K562 (cell line): ENCODE measurements around the gene KIF12. TPM values are rescaled to one million over a fixed set of nuclear protein-coding genes. Genes with fewer than 3 reads are reported as not detected.

ENCODE experiments used
- HIVEP1 ChIP-seq: fragments of 250-450 bp; sonication (Bioruptor Pico); IDR thresholded peaks from 2 replicates; pipeline ENCODE4 v1.4.0; 2020; ENCODE audit warnings: mild to moderate bottlenecking
- KAT2B ChIP-seq: IDR thresholded peaks from one replicate; pipeline ENCODE4 v1.6.1; 2012; ENCODE audit warnings: low read depth, mild to moderate bottlenecking, control low read depth, inconsistent platforms, low read length, moderate library complexity
- KHSRP ChIP-seq: fragments of 450-650 bp; IDR thresholded peaks from 2 replicates; pipeline ENCODE4 v1.6.1; 2017
- NFE2L1 ChIP-seq: fragments of 450-650 bp; IDR thresholded peaks from 2 replicates; pipeline ENCODE4 v1.6.1; 2016; ENCODE audit warnings: missing genetic modification characterization, low read depth, mild to moderate bottlenecking, missing compliant biosample characterization, moderate library complexity, borderline replicate concordance
- TAF7 ChIP-seq: fragments of 450-650 bp; IDR thresholded peaks from 2 replicates; pipeline ENCODE4 v1.6.1; 2016; ENCODE audit warnings: missing genetic modification characterization, missing compliant biosample characterization
- TEAD4 ChIP-seq, 2 experiments: sonication (generic) in 1 of 2; formaldehyde crosslinking in 1 of 2; IDR thresholded peaks; 2 replicates each; pipeline versions ENCODE4 v1.6.1 to v1.8.0; 2012 to 2022; ENCODE audit warnings: borderline replicate concordance in 1 of 2, inconsistent platforms in 1 of 2, low read length in 1 of 2, mild to moderate bottlenecking in 1 of 2, missing genetic modification reagents in 1 of 2
- XRCC4 ChIP-seq: IDR thresholded peaks from one replicate; pipeline ENCODE4 v1.6.1; 2011; ENCODE audit not compliant: insufficient read depth, insufficient read length; ENCODE audit errors: extremely low read depth
- polyA plus RNA-seq, 8 experiments: library from polyadenylated mRNA; depleted of rRNA in 4 of 8; stranded (reverse) in 5 of 8; unstranded in 3 of 8; fragments of >200 nt; fragmentation: Nextera tagmentation in 2 of 8; fragmentation: Illumina TruSeq in 1 of 8; extraction: Ambion mirVana in 2 of 8; extraction: Trizol in 1 of 8; gene quantifications; 2 replicates each; pipeline versions ENCODE4 v1.2.1 to v1.2.3, GENCODE V29; 2011 to 2014; ENCODE audit warnings: inconsistent platforms in 1 of 8, missing spikeins in 1 of 8
- total RNA-seq, 7 experiments: library from RNA; depleted of rRNA in 6 of 7; stranded (reverse); fragments of >200 nt in 6 of 7; fragmentation: Illumina TruSeq in 2 of 7; extraction: Trizol in 2 of 7; gene quantifications; 2 replicates each; pipeline versions ENCODE4 v1.2.1 to v1.2.3, GENCODE V29; 2011 to 2021; ENCODE audit warnings: low replicate concordance in 1 of 7
- TF ChIP-seq, protein P1 (sequence below): sonication (generic); formaldehyde crosslinking; IDR thresholded peaks from 2 replicates; pipeline ENCODE4 v1.8.0; 2022; ENCODE audit warnings: mild to moderate bottlenecking, low read depth, missing genetic modification reagents
- TF ChIP-seq, protein P2 (sequence below): fragments of 450-650 bp; IDR thresholded peaks from 2 replicates; pipeline ENCODE4 v1.6.1; 2017; ENCODE audit warnings: antibody characterized with exemption, mild to moderate bottlenecking

KIF12 gene
- total and polyA plus RNA-seq, 9 of the 15 experiments (the other 6 are each of a cell fraction or from before 2014, with no cell fraction given), result not detected

DNA sequence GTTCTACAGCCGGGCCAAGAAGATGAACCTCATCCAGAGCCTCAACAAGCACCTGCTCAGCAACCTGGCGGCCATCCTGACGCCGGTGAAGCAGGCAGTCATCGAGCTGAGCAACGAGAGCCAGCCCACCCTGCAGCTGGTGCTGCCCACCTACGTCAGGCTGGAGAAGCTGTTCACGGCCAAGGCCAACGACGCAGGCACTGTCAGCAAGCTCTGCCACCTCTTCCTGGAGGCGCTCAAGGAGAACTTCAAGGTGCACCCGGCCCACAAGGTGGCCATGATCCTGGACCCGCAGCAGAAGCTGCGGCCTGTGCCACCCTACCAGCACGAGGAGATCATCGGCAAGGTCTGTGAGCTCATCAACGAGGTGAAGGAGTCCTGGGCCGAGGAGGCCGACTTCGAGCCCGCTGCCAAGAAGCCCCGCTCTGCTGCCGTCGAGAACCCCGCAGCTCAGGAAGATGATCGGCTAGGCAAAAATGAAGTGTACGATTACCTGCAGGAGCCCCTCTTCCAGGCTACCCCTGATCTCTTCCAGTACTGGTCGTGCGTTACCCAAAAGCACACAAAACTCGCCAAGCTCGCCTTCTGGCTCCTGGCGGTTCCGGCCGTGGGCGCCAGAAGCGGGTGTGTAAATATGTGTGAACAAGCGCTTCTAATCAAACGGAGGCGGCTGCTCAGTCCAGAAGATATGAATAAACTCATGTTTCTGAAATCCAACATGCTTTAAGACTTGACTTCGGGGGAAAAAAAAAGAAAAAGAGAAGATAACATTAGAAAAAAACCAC, 49.5 kb downstream of the KIF12 start (continued):
- TF ChIP-seq, protein P1, sequence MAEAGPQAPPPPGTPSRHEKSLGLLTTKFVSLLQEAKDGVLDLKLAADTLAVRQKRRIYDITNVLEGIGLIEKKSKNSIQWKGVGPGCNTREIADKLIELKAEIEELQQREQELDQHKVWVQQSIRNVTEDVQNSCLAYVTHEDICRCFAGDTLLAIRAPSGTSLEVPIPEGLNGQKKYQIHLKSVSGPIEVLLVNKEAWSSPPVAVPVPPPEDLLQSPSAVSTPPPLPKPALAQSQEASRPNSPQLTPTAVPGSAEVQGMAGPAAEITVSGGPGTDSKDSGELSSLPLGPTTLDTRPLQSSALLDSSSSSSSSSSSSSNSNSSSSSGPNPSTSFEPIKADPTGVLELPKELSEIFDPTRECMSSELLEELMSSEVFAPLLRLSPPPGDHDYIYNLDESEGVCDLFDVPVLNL (CRISPR knock-in tag), result no peak
- TF ChIP-seq KAT2B (no peak), KHSRP (no peak), NFE2L1 (tag) (no peak), XRCC4 (no peak), TEAD4 (IDR thresholded peaks at IDR 0.05; ENCODE audit: low read length) (no peak), TEAD4 (CRISPR knock-in tag; IDR thresholded peaks at IDR 0.05; ENCODE audit: borderline replicate concordance) (no peak), HIVEP1 (no peak), TAF7 (no peak)
- TF ChIP-seq, protein P2, sequence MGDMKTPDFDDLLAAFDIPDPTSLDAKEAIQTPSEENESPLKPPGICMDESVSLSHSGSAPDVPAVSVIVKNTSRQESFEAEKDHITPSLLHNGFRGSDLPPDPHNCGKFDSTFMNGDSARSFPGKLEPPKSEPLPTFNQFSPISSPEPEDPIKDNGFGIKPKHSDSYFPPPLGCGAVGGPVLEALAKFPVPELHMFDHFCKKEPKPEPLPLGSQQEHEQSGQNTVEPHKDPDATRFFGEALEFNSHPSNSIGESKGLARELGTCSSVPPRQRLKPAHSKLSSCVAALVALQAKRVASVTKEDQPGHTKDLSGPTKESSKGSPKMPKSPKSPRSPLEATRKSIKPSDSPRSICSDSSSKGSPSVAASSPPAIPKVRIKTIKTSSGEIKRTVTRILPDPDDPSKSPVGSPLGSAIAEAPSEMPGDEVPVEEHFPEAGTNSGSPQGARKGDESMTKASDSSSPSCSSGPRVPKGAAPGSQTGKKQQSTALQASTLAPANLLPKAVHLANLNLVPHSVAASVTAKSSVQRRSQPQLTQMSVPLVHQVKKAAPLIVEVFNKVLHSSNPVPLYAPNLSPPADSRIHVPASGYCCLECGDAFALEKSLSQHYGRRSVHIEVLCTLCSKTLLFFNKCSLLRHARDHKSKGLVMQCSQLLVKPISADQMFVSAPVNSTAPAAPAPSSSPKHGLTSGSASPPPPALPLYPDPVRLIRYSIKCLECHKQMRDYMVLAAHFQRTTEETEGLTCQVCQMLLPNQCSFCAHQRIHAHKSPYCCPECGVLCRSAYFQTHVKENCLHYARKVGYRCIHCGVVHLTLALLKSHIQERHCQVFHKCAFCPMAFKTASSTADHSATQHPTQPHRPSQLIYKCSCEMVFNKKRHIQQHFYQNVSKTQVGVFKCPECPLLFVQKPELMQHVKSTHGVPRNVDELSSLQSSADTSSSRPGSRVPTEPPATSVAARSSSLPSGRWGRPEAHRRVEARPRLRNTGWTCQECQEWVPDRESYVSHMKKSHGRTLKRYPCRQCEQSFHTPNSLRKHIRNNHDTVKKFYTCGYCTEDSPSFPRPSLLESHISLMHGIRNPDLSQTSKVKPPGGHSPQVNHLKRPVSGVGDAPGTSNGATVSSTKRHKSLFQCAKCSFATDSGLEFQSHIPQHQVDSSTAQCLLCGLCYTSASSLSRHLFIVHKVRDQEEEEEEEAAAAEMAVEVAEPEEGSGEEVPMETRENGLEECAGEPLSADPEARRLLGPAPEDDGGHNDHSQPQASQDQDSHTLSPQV, result no peak
- TF ChIP-seq, all 486 proteins: peak for 0
